HCT116 (cell line): ENCODE measurements around the gene GRK1. TPM values are rescaled to one million over a fixed set of nuclear protein-coding genes. Genes with fewer than 3 reads are reported as not detected.

Experiments used
- ATAC-seq: fragments of 200-7000 bp; cut with Tn5 transposase; 2 replicates; pipeline ENCODE4 v1.9.1; 2020; ENCODE audit warnings: mild to moderate bottlenecking, moderate library complexity
- BruUV-seq: library from RNA; stranded (reverse); fragments of 400-500 nt; replicated peaks from 2 replicates; lab custom pipeline; 2021; lab: Mats Ljungman, UMichigan
- CTCF ChIA-PET: fragments of 300-600 bp; sonication (Branson Sonifier 250); formaldehyde crosslinking; loops from one replicate; lab custom pipeline; 2021; ENCODE audit warnings: antibody characterized with exemption; lab: Charles Lee
- POLR2A ChIA-PET: fragments of 300-600, 350-600 bp; sonication (Branson Sonifier 250); formaldehyde crosslinking; loops from one replicate; lab custom pipeline; 2021; ENCODE audit warnings: antibody characterized with exemption; lab: Charles Lee
- RAD21 ChIA-PET, 2 experiments: fragments of 300-600 bp; sonication (Branson Sonifier 250); formaldehyde crosslinking; loops; one replicate each; lab custom pipeline; 2023; ENCODE audit warnings: low total read pairs in 2 of 2; ENCODE audit not compliant: uncharacterized antibody in 2 of 2, unreplicated experiment in 2 of 2, low non-redundant PET in 1 of 2; lab: Charles Lee
- DNase-seq: peaks from one replicate; pipeline ENCODE4 v3.0.0-alpha.2; 2010; ENCODE audit warnings: low read depth, low spot score
- H2AFZ ChIP-seq: fragments of 200-600 bp; shearing (Covaris generic), sonication (generic); 2 replicates; pipeline ENCODE4 v1.6.1; 2017; ENCODE audit warnings: low read depth, mixed run types, mixed read lengths, antibody characterized with exemption, low read length; ENCODE audit not compliant: poor library complexity, severe bottlenecking
- H3K27ac ChIP-seq: 2 replicates; pipeline ENCODE4 v1.5.1; 2012; ENCODE audit warnings: low read depth, low read length
- H3K27me3 ChIP-seq: fragments of 200-600 bp; sonication (generic); 2 replicates; pipeline ENCODE4 v1.6.1; 2016; ENCODE audit warnings: mixed run types, low read length, mixed read lengths; ENCODE audit not compliant: insufficient read depth
- H3K36me3 ChIP-seq, 2 experiments: fragments of 200-500 bp in 1 of 2; fragments of 200-600 bp in 1 of 2; sonication (Bioruptor generic) in 1 of 2; sonication (generic) in 1 of 2; 2 replicates each; pipeline versions ENCODE4 v1.5.1 to v1.6.1; 2014 to 2016; ENCODE audit warnings: low read length in 2 of 2, inconsistent platforms in 1 of 2, mixed read lengths in 1 of 2, mixed run types in 1 of 2; ENCODE audit not compliant: insufficient read depth in 2 of 2, control insufficient read depth in 1 of 2
- H3K4me1 ChIP-seq, 2 experiments: fragments of 200-600 bp in 1 of 2; sonication (generic) in 1 of 2; 2 replicates each; pipeline versions ENCODE4 v1.5.1 to v1.6.1; 2012 to 2017; ENCODE audit warnings: low read length in 2 of 2, inconsistent platforms in 1 of 2, mild to moderate bottlenecking in 1 of 2, mixed read lengths in 1 of 2, mixed run types in 1 of 2, moderate library complexity in 1 of 2; ENCODE audit not compliant: insufficient read depth in 2 of 2, control insufficient read depth in 1 of 2
- H3K4me2 ChIP-seq: fragments of 200-600 bp; sonication (generic); 2 replicates; pipeline ENCODE4 v1.6.1; 2017; ENCODE audit warnings: mixed run types, low read length, mixed read lengths
- H3K4me3 ChIP-seq, 2 experiments: fragments of 200-600 bp in 1 of 2; sonication (generic) in 1 of 2; replicated peaks in 1 of 2; 2 replicates each; pipeline ENCODE4 v1.5.1; 2011 to 2016; ENCODE audit warnings: low read length in 2 of 2, control low read depth in 1 of 2, low read depth in 1 of 2, mild to moderate bottlenecking in 1 of 2, mixed read lengths in 1 of 2, mixed run types in 1 of 2
- H3K79me2 ChIP-seq: fragments of 200-600 bp; sonication (generic); 2 replicates; pipeline ENCODE4 v1.6.1; 2017; ENCODE audit warnings: mild to moderate bottlenecking, mixed run types, low read length, moderate library complexity, mixed read lengths; ENCODE audit not compliant: insufficient read depth
- H3K9ac ChIP-seq: fragments of 200-600 bp; sonication (generic); 2 replicates; pipeline ENCODE4 v1.6.1; 2016; ENCODE audit warnings: low read length, mixed read lengths
- H3K9me2 ChIP-seq: fragments of 200-600 bp; sonication (generic), shearing (Covaris generic); 2 replicates; pipeline ENCODE4 v1.6.1; 2017; ENCODE audit warnings: mixed run types, mild to moderate bottlenecking, moderate library complexity; ENCODE audit not compliant: insufficient read depth
- H3K9me3 ChIP-seq, 2 experiments: fragments of 200-500 bp in 1 of 2; fragments of 200-600 bp in 1 of 2; sonication (Bioruptor generic) in 1 of 2; sonication (generic) in 1 of 2; 2 replicates each; pipeline ENCODE4 v1.6.1; 2014 to 2017; ENCODE audit warnings: low read length in 2 of 2, mixed read lengths in 2 of 2, inconsistent platforms in 1 of 2, low read depth in 1 of 2, mild to moderate bottlenecking in 1 of 2, mixed run types in 1 of 2, moderate library complexity in 1 of 2; ENCODE audit not compliant: control insufficient read depth in 1 of 2, insufficient read depth in 1 of 2
- H4K20me1 ChIP-seq: fragments of 200-600 bp; sonication (generic), shearing (Covaris generic); 2 replicates; pipeline ENCODE4 v1.6.1; 2017; ENCODE audit warnings: mixed run types, mild to moderate bottlenecking, moderate library complexity; ENCODE audit not compliant: insufficient read depth
- ELF1 ChIP-seq: IDR thresholded peaks from 2 replicates; pipeline ENCODE4 v1.6.1; 2012; ENCODE audit warnings: low read depth, borderline replicate concordance
- FOSL1 ChIP-seq: IDR thresholded peaks from 2 replicates; pipeline ENCODE4 v1.6.1; 2012; ENCODE audit warnings: low read depth
- JUND ChIP-seq: IDR thresholded peaks from 2 replicates; pipeline ENCODE4 v1.6.1; 2012
- SRF ChIP-seq: IDR thresholded peaks from 2 replicates; pipeline ENCODE4 v1.6.1; 2012; ENCODE audit warnings: low read depth
- TCF7L2 ChIP-seq: IDR thresholded peaks from 2 replicates; pipeline ENCODE4 v1.7.0; 2011; ENCODE audit warnings: borderline replicate concordance, inconsistent platforms; ENCODE audit not compliant: insufficient read depth, insufficient read length; ENCODE audit errors: extremely low read depth
- intact Hi-C: fragments of 100-400 bp; cut with micrococcal nuclease; formaldehyde crosslinking; loops from 2 replicates; pipeline ENCODE4 v1.10.0; 2022
- total RNA-seq: library from RNA; stranded (reverse); gene quantifications from one replicate; pipeline ENCODE4 v1.2.1, GENCODE V29; 2021; ENCODE audit not compliant: unreplicated experiment
- TF ChIP-seq, protein P1 (sequence below): IDR thresholded peaks from 2 replicates; pipeline ENCODE4 v1.6.1; 2012; ENCODE audit warnings: low read depth
- TF ChIP-seq, protein P2 (sequence below): IDR thresholded peaks from 2 replicates; pipeline ENCODE4 v1.6.1; 2012

GRK1 gene
- total RNA-seq, 1 experiment from 2014 or later, result not detected

DNA sequence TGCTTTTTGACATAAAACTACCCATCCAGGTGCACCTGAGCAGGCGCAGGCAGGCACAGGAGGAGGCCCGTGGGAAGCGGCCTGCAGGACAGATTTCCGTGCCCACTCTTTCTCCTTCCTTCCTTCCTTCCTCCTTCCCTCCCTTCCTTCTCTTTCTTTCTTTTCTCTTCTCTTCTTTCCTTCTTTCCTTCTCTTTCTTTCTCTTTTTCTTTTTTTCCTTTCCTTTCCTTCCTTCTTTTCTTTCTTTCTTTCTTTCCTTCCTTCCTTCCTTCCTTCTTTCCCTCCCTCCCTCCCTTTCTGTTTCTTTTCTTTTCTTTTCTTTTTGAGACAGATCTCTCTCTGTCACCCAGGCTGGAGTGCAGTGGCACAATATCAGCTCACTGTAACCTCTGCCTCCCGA, 70.8 kb downstream of the GRK1 start (continued):
- TF ChIP-seq, protein P1, sequence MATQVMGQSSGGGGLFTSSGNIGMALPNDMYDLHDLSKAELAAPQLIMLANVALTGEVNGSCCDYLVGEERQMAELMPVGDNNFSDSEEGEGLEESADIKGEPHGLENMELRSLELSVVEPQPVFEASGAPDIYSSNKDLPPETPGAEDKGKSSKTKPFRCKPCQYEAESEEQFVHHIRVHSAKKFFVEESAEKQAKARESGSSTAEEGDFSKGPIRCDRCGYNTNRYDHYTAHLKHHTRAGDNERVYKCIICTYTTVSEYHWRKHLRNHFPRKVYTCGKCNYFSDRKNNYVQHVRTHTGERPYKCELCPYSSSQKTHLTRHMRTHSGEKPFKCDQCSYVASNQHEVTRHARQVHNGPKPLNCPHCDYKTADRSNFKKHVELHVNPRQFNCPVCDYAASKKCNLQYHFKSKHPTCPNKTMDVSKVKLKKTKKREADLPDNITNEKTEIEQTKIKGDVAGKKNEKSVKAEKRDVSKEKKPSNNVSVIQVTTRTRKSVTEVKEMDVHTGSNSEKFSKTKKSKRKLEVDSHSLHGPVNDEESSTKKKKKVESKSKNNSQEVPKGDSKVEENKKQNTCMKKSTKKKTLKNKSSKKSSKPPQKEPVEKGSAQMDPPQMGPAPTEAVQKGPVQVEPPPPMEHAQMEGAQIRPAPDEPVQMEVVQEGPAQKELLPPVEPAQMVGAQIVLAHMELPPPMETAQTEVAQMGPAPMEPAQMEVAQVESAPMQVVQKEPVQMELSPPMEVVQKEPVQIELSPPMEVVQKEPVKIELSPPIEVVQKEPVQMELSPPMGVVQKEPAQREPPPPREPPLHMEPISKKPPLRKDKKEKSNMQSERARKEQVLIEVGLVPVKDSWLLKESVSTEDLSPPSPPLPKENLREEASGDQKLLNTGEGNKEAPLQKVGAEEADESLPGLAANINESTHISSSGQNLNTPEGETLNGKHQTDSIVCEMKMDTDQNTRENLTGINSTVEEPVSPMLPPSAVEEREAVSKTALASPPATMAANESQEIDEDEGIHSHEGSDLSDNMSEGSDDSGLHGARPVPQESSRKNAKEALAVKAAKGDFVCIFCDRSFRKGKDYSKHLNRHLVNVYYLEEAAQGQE, result no peak
- TF ChIP-seq ELF1 (no peak), TCF7L2 (no peak)
- TF ChIP-seq, all 23 proteins: peak for 0

DNA sequence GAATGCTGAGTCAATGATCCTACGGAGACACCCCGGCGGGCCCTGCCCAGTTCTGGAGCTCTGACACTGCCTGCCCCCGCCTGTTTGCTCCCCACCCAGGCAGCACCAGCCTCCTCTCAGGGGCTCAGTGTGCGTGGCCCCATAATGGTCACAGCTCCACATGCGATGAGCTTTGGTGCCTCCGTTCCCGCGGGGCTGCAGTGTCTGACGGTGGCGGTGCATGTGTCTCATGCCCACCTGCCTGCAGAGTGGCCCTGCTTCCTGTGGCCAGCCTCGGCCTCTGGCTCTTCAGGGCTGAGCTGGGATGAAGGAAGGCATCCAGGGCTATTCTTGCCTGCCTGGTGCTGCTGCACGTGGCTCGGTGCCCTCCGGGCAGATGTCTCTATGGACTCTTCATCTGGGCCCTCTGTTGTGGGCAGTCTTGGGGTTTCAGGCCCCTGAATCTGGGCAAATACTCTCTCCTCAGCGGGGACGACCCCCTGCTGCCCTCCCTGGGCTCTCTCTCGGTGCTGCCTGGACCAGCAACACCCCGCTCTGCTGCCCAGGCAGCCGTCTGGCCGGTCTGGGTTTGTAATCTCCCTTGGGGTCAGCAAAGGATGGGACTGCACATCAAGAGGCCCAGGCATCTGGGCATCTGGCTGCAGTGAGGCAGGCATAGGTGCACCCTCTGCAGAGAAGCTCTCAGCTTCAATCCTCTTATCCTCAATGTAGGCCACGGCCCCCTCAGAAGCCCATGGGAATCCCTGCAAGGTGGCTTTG, 72.7 kb downstream of the GRK1 start:
- Histone ChIP-seq H3K79me2 (no peaks in the 10 kb centered on the region), H3K4me1 (peaks cover 9 to 14% of the 10 kb centered on the region in 2 experiments), H2AFZ (no peak overlapping the region), H3K9ac (no peak overlapping the region), H3K27me3 (no peaks in the 10 kb centered on the region), H3K9me2 (no peaks in the 10 kb centered on the region), H3K4me2 (no peak overlapping the region), H3K4me3 (no peak overlapping the region), H3K27ac (no peak overlapping the region), H3K9me3 (no peaks in the 10 kb centered on the region), H3K36me3 (no peaks in the 10 kb centered on the region), H4K20me1 (no peaks in the 10 kb centered on the region)
- CTCF ChIA-PET, result no interaction called here
- no TSS peak for BruUV-seq
- TF ChIP-seq FOSL1, result no peak
- no peak for TF ChIP-seq SRF
- TF ChIP-seq, protein P2, sequence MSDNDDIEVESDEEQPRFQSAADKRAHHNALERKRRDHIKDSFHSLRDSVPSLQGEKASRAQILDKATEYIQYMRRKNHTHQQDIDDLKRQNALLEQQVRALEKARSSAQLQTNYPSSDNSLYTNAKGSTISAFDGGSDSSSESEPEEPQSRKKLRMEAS, result no peak
- TF ChIP-seq, protein P1, result no peak
- no peak for TF ChIP-seq JUND
- no peak for ATAC-seq
- RAD21 ChIA-PET, result no interaction called here
- no peak for DNase-seq
- POLR2A ChIA-PET, result no interaction called here
- intact Hi-C loops, result no loop called here
